Measurements from ENCODE around the gene EIF5A.

- TF ChIP-seq CTCF (IDR thresholded peaks at IDR 0.05; ENCODE audit: low read length) = no peak
- no peak for TF ChIP-seq EZH2 (optimal IDR thresholded peaks at IDR 0.05; ENCODE audit: low read depth, low read length)
Observed at GRCh38 chr17:7341842-7342241, 34.4 kb downstream of the EIF5A start.
